ENCODE results near the gene SUMF1. TPM values are rescaled to one million over a fixed set of nuclear protein-coding genes. Genes with fewer than 3 reads are reported as not detected.
A peak's percentile ranks its signal among the peaks of the same experiment; 100 is the strongest.

Gene SUMF1
- total RNA-seq, 1 experiment from 2014 or later: 42.5 TPM

DNA sequence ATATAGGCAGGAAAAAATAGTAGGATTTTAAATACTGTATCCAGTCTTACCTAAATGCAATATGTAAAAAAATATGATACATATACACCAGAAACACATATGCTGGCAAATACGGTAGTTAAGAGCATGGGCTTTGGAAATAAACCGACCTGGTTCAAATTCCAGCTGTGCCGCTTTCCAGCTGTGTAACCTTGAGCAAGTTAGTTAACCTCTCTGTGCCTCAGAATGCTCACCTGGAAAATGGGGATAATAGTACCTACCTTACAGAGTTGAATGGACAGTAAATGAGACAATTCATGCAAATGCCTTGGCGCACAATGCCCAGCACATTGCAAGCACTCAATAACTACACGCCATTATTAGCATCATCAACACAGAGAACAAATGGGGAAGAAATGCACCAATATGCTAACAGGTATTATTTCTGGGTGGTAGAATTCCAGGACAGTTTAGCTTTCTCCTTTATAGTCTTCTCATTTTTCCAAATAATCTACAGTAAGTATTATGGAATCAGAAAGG is 50.6 kb downstream of the SUMF1 start:
- no peak for DNase-seq (ENCODE audit: low read depth)

DNA sequence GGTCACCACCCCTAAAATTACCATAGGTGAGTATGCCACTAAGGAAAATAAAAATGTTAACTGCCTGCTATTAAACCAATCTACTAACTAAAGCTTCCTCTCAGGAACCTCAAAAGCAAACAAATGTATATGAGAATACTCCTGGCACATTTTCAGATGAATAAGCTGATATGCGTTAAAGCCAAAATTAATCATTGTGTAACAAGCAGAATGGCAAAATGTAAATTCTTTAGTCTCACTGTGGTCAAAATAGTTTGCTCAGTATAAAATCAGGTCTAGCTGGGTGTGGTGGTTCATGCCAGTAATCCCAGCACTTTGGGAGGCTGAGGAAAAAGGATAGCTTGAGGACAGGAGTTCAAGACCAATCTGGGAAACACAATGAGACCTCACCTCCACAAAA is 53.6 kb downstream of the SUMF1 start:
- peak; percentile 22 for DNase-seq (ENCODE audit: low read depth)

- DNase-seq (ENCODE audit: low read depth): no peak
Measured at GRCh38 chr3:4411833-4412232, 55.2 kb downstream of the SUMF1 start.

- DNase-seq (ENCODE audit: low read depth): no peak
Measured at GRCh38 chr3:4411236-4411635, 55.8 kb downstream of the SUMF1 start.

GRCh38 chr3:4410606-4411005 is 56.5 kb downstream of the SUMF1 start:
- no peak for DNase-seq (ENCODE audit: low read depth)

DNA sequence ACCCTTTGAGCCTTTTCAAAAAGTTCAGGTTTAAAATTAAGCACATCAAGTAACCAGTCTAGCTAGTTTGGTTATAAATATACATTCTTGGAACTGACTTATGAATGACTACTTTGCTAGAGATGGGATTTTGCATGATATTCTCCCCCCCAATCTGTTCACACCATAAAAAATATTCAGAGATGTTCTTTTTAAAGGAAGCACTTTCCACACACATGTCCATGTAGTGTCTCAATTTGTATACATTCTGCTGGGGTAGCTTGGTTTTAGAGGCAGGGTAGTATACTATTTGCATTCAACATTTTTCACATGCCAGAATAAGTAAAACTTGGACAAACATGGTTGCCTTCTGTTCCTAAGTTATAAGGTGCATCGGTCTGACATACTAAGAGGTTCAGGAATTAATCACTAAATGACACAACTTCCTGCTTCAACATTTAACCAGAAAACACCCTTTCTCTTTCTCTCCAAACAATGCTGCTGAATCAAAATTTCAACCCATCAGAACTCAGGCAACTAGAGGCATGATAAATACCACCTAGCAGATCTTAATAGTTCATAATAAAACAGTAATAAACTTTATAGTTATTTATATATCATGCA is 57.0 kb downstream of the SUMF1 start:
- DNase-seq (ENCODE audit: low read depth): no peak

- DNase-seq (ENCODE audit: low read depth): no peak
Measured at GRCh38 chr3:4409415-4409814, 57.7 kb downstream of the SUMF1 start.

DNA sequence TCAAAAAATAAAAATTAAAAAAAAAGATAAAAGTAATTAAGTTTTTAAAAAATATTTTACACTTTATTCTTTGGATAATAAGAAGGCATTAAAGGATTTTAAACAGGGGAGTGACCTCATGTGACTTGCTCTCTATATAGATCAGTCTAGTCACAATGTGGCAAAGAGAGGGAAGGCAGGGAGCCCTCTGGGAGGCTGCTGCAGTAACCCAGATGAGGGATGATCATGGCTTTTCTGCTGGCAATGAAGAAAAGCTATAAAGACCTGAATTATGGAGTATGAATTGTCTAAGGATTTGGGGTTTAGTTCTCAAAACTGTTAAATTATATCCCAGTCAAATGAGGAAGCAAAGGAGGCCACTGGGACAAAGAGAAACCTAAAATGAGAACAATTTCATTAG is 58.1 kb downstream of the SUMF1 start:
- DNase-seq (ENCODE audit: low read depth): no peak

- no peak for DNase-seq (ENCODE audit: low read depth)
Measured at GRCh38 chr3:4407941-4408340, 59.1 kb downstream of the SUMF1 start.

- DNase-seq (ENCODE audit: low read depth): no peak
Measured at GRCh38 chr3:4406746-4407568, 60.1 kb downstream of the SUMF1 start.

DNA sequence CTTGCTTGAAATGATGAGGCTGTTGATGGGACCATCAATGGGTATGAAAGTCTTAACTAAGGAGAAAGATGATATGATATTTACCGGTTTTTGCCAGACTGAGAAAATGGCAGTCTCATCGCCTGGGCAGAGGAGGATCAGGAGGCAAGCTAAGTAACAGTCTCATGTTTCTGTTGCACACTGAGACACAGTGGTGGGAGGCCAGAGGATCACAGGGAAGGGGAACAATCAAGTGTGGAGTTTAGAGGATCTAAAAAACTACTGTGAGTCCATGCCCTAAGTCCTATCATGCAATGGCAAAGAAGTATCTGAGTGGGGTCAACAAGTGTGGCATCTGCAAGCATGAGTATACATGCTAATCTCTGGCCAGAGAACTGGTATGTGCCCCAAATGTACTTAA is 62.2 kb downstream of the SUMF1 start:
- DNase-seq (ENCODE audit: low read depth): no peak

DNA sequence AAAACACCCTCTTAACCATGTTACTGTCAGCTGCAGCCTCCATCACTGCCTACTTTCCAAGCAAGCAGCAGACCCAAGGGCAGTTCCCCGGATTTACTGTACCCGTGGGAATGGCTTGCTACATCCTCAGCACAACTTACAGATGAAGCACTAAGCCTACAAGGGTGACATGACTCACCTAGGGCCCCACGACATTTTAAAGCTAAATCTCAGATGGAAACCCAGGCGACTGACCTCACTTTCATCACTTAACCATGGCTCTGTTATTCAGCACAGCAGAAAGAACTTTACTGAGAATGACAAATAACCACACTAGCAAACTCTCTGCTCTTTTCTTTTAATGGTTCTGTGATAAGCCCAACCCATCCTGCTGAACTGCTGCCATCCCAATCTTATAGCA is 65.6 kb downstream of the SUMF1 start:
- DNase-seq (ENCODE audit: low read depth): no peak

DNA sequence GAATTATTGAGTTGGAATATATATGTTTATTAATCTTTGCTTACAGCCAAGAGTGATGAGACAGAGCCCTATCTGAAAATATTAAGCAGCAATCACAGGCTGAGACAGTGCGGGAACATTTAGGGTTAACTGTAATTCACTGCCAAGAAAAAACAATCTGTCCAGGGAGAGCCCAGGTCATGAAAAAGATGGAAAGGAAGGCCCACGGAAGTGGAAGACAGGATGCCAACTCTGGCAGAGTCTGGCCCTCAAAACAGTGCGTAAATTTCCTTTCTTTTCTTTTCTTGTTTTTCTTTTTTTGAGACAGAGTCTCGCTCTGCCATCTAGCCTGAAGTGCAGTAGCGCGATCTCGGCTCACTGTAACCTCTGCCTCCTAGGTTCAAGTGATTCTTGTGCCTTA is 67.6 kb downstream of the SUMF1 start:
- DNase-seq (ENCODE audit: low read depth): no peak

GRCh38 chr3:4398941-4399245 is 68.2 kb downstream of the SUMF1 start:
- DNase-seq (ENCODE audit: low read depth): no peak

GRCh38 chr3:4398120-4398940 is 68.7 kb downstream of the SUMF1 start:
- DNase-seq (ENCODE audit: low read depth): no peak

DNA sequence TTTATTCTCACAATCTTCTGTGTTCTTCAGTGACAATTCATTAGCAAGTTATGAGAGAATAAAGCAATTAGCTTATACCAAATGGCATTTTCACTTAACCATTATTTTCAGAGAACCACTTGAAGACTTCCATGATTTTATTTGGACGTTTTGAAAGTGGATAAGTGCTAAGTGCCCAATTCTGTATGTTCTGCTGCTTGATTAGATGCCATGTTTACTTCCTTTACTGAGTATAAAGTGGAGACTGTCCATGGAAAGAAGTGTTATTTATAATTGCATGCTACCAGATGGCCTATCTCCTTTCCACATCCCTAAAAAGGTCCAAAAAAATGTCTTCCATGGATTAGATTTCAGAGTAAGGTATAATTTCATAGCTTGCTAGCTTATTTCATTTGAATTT is 69.6 kb downstream of the SUMF1 start:
- DNase-seq (ENCODE audit: low read depth): no peak

DNA sequence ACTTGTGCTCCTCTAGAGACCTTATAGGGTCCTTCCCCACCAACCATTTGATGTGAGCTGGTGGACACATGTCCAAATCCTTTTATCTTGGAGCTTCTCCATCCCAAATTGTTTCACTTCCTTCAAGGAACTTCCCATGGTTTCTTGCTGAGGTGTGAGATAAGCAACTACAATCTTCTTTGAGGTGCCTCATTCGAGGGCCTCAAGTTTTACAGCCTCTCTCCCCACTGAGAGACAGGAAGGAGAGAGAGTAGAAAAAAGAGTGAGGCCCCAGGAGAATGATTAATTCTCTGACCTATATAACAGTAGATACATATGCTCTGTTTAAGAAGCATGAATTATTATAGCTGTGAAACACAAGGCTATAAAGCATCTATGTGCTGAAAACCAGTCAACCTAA is 70.5 kb downstream of the SUMF1 start:
- DNase-seq (ENCODE audit: low read depth): no peak

DNA sequence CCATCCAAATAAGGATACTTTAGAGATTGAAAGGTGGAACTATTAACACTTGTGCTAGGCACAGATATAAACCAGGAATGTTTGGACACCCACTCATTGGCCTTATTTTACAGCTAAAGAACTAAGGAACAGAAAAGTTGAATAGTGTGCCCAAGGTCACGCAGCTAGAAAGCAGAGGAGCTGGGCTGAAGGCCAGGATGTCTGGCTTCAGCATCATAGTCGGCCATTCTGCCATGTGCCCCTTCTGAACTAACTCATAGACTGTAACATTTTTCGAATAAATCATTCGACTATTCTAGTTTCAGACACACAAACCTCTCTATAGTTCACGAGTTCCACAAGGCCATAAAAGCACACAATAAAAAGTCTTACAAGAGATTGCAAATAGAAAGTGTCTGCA is 71.1 kb downstream of the SUMF1 start:
- DNase-seq (ENCODE audit: low read depth): no peak

DNA sequence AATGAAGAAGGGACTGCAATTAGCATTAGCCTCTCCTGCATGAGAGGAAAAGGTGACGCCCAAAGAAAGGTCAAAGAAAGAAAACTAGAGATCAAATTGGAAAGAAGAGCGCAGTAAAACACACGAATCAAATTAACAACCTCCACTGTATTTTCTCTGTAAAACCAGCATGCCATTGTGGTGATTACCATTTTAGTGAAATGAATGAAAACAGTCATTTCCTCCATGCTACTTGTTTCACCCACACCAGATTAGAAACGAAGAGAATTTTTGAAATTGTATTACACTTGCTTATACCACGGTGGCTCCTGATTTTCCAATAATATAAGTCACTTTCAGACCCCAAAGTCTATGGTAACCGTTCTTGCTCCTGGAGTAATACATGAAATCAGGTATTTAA is 71.6 kb downstream of the SUMF1 start:
- no peak for DNase-seq (ENCODE audit: low read depth)

DNA sequence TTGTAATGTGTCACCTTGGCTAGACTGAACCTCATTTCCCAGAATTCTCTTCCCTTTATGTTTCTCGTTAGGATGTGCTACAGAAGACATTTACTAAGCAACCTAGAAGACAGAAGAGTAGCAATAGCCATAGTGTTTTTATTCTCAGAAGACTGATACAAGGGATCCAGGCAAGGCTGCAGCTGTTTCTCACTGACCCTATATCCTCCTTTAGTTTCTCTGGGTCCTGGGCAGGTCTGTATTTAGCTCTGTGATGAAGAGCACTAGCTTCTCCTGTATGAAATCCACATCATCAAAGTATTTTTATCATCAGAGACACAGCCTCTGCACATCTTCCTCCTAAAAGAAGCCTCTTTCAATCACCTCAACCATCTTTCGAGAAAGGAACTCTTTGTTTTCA is 72.5 kb downstream of the SUMF1 start:
- no peak for DNase-seq (ENCODE audit: low read depth)

DNA sequence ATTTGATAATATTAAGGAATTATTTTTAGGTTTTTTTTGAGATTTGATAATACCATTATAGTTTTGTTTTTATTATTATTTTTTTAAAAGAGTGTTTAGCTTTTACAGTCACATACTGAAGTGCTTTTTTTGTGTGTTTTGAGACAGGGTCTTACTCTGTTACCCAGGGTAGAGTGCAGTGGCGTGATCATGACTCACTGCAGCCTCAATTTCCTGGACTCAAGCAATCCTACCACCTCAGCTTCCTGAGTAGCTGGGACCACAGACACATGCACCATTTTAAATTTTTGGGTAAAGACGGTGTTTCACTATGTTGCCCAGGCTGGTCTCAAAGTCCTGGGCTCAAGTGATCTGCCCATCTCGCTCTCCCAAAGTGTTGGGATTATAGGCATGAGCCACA is 73.0 kb downstream of the SUMF1 start:
- peak; percentile 72 for DNase-seq (ENCODE audit: low read depth)

GRCh38 chr3:4392992-4393391 is 74.1 kb downstream of the SUMF1 start:
- DNase-seq (ENCODE audit: low read depth): no peak
